NCI-H2196 treated with DMSO at 0.1 percent for 48 hours (cell line): ENCODE results near the gene ITSN2.
A peak's percentile ranks its signal among the peaks of the same experiment; 100 is the strongest.
"Not testable (repeated sequence)": the region's sequence is repeated elsewhere in the genome, so short reads cannot be mapped to it uniquely, and the experiment has no call there.

Source experiments
- DNase-seq: peaks from one replicate; lab custom pipeline; 2025; ENCODE audit not compliant: unreplicated experiment; lab: John Stamatoyannopoulos, UW

The ITSN2 gene

GRCh38 chr2:24360050-24360962 lies at the start of gene ITSN2:
ITSN2 (minus strand) TSS chr2:24360536; CDS start chr2:24328082, 32,454 bp downstream.
- DNase-seq = peak; percentile 67

DNA sequence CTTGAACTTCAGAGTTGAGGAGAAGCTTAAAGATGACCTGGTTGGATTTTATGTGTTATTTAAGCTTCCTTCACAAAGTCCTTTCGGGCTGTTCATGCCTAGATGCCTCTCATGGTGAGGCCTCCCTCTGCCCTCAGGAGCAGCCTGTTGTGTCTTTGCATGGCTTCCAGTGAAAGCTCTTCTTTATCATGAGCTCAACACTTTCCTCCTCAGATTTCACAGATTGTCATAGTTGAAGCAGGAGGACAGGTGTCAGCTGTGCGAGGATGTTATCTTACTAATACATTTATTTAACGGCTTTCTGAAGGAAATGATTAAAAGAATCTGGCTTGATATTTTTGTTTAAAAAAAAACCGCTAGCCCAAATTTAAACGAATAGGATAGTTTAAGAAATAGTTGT lies 48.8 kb upstream of the ITSN2 start:
- no peak for DNase-seq

GRCh38 chr2:24408704-24409103 lies 48.4 kb upstream of the ITSN2 start:
- DNase-seq = not testable (repeated sequence)

DNA sequence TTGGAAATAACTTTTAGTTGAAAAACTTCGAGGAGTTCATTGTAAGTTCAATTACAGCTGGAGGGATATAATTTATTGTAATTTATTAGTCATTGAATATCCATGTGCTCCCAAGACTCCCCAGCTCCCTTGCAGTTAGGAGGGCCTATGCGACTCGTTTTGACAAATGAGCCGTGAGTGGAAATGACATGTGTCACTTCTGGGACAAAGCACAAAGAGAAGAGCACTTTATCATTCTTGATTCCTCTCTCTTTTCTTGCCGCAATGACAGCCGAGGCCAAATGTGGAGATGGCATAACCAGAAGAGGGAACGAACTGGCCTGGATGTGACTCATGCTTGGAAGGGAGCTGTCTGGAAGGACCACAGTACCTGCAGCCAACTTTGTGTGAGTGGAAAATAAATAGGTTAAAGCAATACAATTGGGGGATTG lies 44.2 kb upstream of the ITSN2 start:
- no peak for DNase-seq

DNA sequence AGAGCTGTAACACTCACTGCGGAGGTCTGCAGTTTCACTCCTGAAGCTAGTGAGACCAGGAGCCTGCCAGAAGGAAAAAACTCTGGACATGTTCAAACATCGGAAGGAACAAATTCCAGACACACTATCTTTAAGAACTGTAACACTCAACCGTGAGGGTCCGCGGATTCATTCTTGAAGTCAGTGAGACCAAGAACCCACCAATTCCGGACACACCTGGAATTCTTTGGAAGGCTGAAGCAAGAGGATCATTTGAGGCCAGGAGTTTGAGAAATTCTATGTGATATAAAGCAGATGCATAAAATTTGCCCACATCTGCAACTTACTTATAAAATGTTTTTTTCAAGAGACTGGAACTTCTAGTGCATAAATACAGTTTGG lies 43.5 kb upstream of the ITSN2 start:
- no peak for DNase-seq

DNA sequence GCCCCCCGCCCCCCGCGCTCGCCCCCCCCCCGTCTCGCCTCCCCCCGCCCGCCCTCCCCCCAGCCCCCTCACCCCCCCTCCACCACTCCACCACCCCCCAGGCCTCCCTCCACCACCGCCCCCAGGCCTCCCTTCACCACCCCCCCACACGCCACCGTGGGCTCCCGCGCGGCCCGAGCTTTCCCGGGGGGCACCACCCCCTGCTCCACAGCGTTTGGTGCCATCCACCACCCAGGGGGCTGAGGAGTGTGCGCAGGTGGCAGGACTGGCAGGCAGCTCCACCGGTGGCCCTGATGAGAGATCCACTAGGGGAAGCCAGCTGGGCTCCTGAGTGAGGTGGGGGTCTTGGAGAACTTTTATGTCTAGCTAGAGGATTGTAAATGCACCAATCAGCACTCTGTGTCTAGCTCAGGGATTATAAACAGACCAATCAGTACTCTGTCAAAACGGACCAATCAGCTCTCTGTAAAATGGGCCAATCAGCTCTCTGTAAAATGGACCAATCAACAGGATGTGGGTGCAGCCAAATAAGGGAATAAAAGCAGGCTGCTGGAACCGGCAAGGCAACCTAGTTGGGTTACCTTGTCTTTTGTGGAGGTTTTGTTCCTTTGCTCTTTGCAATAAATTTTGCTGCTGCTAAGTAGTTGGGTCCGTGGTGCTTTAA lies 43.0 kb upstream of the ITSN2 start:
- DNase-seq = no peak

GRCh38 chr2:24402242-24403097 lies 42.1 kb upstream of the ITSN2 start:
- DNase-seq = no peak

DNA sequence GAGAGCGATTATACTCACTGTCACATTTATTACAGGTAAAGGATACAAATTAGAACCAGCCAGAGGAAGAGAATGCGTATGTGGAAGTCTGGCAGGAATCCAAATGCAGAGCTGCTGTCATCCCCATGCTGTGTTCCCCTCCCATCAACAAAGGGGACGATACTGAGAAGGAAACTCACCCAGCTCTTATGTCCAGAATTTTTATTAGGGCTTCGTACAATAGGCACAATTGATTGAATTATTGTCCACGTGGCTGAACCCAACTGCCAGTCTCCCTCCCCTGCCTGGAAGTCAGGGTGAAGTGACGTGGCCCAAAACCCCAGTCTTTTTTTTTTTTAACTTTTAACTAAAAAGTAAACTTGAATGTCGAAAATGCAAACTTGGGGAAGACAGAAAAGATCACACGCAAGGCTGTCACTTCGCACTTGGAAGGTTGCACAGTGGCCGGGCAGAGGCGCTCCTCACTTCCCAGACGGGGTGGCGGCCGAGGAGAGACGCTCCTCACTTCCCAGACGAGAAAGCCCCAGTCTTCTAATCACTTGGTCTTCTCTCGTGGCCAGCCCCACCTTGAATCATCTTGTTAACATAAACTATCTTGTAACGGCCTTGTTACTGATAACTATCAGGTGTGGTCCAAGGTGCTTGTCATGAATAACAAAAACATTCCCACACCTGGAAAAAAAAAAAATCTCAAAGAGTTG lies 40.0 kb upstream of the ITSN2 start:
- no peak for DNase-seq

DNA sequence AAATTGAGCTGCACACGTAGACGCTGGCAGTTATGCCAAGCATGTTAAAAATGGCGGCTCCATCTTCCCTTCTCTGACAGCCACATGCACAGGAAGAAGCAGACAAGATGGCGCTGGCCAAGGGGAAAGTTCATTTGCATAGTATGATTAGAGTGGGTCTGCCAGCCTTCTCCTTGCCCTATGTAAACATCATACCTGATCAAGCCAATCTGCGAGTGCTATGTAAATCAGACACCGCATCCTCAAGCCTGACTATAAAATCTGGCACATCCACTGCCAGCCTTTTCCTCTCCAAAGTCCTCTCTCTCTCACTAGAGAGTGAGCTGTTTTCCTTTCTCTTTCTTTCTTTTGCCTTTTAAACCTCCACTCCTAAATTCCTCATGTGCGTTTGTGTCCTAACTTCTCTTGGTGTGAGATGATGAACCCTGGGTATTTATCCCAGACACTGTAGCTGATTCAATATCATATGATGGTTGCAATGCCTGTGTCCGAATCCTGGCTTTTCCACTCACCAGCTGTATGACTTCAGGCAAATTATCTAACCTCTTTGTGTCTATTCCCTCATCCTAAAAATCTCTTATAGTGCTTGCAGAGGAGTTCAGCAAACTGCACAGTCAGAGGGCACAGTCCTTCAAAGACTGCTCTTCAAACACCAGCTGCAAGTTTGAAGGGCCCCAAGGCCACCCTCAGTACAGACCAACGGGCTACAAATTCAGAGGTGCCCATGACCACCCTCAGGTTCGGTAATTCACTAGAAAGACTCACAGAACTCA lies 39.3 kb upstream of the ITSN2 start:
- peak; percentile 24 for DNase-seq

DNA sequence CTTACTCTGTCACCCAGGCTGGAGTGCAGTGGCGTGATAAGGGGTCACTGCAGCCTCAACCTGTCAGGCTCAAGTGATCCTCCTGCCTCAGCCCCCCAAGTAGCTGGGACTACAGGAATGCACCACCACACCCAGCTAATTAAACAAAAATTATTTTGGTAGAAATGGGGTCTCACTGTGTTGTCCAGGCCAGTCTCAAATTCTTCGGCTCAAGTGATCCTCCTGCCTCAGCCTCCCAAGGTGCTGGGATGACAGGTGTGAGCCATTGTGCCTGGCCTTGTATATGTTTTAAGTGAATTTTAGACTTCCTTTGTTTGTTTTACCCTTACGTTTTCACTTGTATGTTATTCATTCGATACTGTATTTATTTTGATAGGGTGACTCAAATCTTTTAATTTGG lies 34.7 kb upstream of the ITSN2 start:
- DNase-seq = no peak

DNA sequence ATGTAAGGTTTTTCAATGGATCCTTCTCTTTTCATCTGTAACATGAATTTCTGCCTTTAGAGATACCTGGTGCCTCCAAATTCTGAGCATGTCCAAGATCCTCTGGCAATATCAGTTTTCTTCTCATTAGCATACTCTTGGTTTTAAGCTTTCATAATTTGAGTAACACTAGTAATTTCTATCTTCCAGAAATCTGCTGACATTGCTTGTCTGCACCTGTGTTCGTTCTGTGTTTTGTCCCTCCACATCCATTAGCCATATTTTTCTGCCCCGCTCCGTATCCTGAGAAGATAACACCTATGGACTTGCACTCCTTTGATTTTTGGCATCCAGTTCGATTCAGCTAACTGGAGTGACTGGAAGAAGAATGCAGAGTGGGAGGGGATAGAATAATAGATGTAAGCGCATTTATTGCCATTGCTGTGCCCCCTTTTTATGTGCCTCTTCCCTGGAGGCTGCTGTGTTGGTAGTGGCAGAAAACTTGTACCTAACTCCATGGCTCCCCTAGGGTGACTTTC lies 32.3 kb upstream of the ITSN2 start:
- DNase-seq = no peak

DNA sequence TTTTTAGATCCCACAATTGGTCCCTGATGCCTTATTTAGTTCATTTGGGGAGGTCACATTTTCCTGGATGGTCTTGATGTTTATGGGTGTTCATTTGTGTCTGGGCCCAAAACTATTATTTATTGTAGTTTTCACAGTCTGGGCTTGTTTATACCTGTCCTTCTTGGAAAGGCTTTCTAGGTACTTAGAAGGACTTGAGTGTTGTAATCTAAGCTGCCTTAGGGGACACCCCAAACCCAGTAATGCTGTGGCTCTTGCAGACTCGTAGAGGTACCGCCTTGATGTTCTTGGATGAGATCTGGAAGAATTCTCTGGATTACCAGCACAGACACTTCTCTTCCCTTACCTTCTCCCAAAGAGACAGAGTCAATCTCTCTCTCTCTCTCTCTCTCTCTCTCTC lies 25.0 kb upstream of the ITSN2 start:
- no peak for DNase-seq

- peak; percentile 27 for DNase-seq
Observed at GRCh38 chr2:24382363-24383073, 22.2 kb upstream of the ITSN2 start.

- DNase-seq = no peak
Observed at GRCh38 chr2:24380820-24381219, 20.5 kb upstream of the ITSN2 start.

DNA sequence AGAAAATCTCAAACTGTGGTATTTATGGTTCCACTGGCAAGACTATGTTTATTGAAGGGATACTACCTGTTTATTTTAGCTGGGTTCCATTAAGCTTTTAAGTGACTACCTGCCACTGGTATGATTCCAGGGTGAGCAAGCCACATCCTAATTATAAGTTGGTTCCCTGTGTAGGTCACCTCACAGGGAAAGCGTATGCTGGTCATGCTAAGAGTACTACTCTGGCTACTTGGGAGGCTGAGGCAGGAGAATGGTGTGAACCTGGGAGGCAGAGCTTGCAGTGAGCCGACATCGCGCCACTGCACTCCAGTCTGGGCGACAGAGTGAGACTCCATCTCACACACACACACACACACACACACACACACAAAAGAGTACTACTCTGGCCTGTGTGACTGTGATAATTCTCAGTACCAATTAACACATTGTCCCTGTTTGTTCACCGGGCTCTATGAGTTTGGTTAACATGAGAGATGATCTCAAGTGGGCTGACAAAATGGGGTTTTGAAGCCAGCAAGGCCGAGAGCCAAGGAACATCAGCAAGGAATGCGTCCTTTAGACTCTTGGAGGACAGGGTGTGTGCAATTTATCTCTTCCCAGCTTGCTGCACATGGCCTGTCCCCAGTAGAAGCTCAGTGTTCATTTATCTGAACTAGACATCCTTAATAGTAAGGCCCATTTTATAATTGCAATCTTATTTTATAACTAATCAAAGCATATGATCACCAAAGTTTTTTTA lies 15.2 kb upstream of the ITSN2 start:
- DNase-seq = no peak

- DNase-seq = no peak
Observed at GRCh38 chr2:24374301-24374700, 14.0 kb upstream of the ITSN2 start.

DNA sequence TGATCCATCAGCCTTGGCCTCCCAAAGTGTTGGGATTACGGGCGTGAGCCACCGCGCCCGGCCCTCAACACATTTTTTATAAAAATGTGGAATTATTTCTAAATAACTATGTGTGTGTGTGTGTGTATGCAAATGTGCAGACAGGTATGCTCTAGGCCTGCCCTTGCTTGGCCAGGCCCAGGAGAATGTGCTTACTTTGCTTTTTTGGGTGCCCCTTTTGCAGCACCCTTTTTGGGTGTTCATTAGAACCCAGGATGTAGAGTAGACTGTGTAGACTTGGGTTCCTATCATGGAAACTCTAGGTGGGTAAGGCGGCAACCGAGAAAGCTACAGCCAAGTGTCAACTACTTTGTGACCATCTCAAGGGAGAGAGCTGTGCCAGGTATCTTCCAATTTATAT lies 11.7 kb upstream of the ITSN2 start:
- no peak for DNase-seq

DNA sequence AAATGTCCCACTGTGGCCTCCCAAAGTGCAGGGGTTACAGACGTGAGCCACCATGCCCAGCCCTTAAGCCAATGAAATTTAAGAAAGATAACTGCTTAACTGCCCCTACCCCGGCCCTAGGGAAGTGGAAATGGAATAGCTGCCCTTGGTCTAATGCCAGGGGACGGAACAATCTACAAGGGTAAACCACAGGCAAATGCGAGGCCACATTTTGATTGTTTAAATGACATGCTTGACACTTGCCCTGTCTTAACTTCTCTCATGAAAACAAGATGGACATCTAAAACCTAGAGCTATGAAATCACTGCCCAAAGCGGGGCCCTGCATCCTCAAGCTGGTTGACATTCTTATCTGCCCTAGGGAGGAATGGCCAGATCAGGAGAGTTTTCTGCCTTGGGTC lies 5.5 kb upstream of the ITSN2 start:
- no peak for DNase-seq

DNA sequence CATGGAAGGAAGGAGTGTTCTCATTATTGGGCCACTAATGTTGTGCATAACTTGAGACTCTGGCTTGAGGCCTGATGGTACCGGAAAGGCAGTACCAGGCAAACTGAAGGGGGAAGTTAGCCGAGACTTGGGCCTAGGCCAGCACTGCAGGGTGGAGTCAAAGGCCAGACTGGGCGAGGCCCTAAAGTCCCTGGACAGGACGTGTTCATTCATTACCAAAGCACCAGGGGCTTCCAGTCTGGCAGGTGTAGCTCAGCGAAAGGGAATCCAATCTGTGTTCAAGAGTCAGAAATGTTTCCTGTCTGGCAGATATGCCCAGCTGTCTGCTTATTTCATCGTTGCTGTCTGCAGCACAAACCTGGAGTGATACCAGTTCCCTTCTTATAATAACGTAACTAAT lies 4.7 kb upstream of the ITSN2 start:
- DNase-seq = peak; percentile 93
